Progenitor cell of endocrine pancreas (in vitro differentiated cells): ENCODE data around the gene FZD4. TPM values are rescaled to one million over a fixed set of nuclear protein-coding genes. Genes with fewer than 3 reads are reported as not detected.

Experiments used
- DNase-seq: peaks from one replicate; pipeline ENCODE4 v3.0.0; 2021; ENCODE audit warnings: low spot score; ENCODE audit not compliant: unreplicated experiment
- H3K27ac Mint-ChIP-seq: 2 replicates; pipeline ENCODE4 v1.8.0; 2021; ENCODE audit warnings: mild to moderate bottlenecking, moderate library complexity, mixed read lengths
- H3K27me3 Mint-ChIP-seq: 2 replicates; pipeline ENCODE4 v1.8.0; 2021; ENCODE audit warnings: mixed read lengths
- H3K36me3 Mint-ChIP-seq: 2 replicates; pipeline ENCODE4 v1.8.0; 2022; ENCODE audit warnings: mixed read lengths; ENCODE audit not compliant: insufficient read depth
- H3K4me1 Mint-ChIP-seq: 2 replicates; pipeline ENCODE4 v1.8.0; 2021; ENCODE audit warnings: low read depth, mixed read lengths
- H3K4me3 Mint-ChIP-seq: 2 replicates; pipeline ENCODE4 v1.8.0; 2021; ENCODE audit warnings: low read depth, mild to moderate bottlenecking, moderate library complexity, mixed read lengths
- H3K9me3 Mint-ChIP-seq: 2 replicates; pipeline ENCODE4 v1.8.0; 2021; ENCODE audit warnings: low read depth, mixed read lengths
- CTCF ChIP-seq: fragments of 200-600 bp; sonication (generic); IDR thresholded peaks from one replicate; pipeline ENCODE4 v1.5.0; 2021; ENCODE audit warnings: antibody characterized with exemption, mild to moderate bottlenecking; ENCODE audit not compliant: unreplicated experiment
- total RNA-seq: library from RNA; stranded (reverse); gene quantifications from 2 replicates; pipeline ENCODE4 v1.2.1, GENCODE V29; 2021

Gene FZD4
- total RNA-seq, 1 donor from 2014 or later = 9.3 TPM

- H3K4me3 Mint-ChIP-seq = no peak overlapping the region
- H3K4me1 Mint-ChIP-seq = no peaks in the 10 kb centered on the region
- no peaks in the 10 kb centered on the region for H3K27me3 Mint-ChIP-seq
- DNase-seq = no peak
- H3K9me3 Mint-ChIP-seq = peaks cover 14% of the 10 kb centered on the region
- H3K36me3 Mint-ChIP-seq = peaks cover 3% of the 10 kb centered on the region
- TF ChIP-seq CTCF = no peak
- no peak overlapping the region for H3K27ac Mint-ChIP-seq
Observed at GRCh38 chr11:86910592-86910991, 44.6 kb downstream of the FZD4 start.

GRCh38 chr11:86906198-86906597 lies 49.0 kb downstream of the FZD4 start:
- DNase-seq = no peak
- no peak for TF ChIP-seq CTCF
- Mint-ChIP-seq H3K9me3 (no peaks in the 10 kb centered on the region), H3K4me3 (no peak overlapping the region), H3K36me3 (no peaks in the 10 kb centered on the region), H3K27ac (no peak overlapping the region), H3K27me3 (no peaks in the 10 kb centered on the region), H3K4me1 (peaks cover 6% of the 10 kb centered on the region)

GRCh38 chr11:86905252-86905651 lies 49.9 kb downstream of the FZD4 start:
- H3K27me3 Mint-ChIP-seq = no peaks in the 10 kb centered on the region
- peaks cover 6% of the 10 kb centered on the region for H3K4me1 Mint-ChIP-seq
- H3K9me3 Mint-ChIP-seq = no peaks in the 10 kb centered on the region
- no peaks in the 10 kb centered on the region for H3K36me3 Mint-ChIP-seq
- no peak for TF ChIP-seq CTCF
- DNase-seq = no peak
- no peak overlapping the region for H3K27ac Mint-ChIP-seq
- no peak overlapping the region for H3K4me3 Mint-ChIP-seq

GRCh38 chr11:86904001-86904400 lies 51.2 kb downstream of the FZD4 start:
- Mint-ChIP-seq H3K27ac (no peak overlapping the region), H3K9me3 (no peaks in the 10 kb centered on the region), H3K4me3 (no peak overlapping the region), H3K4me1 (peaks cover 6% of the 10 kb centered on the region), H3K36me3 (no peaks in the 10 kb centered on the region), H3K27me3 (no peaks in the 10 kb centered on the region)
- no peak for DNase-seq
- no peak for TF ChIP-seq CTCF

GRCh38 chr11:86902345-86902744 lies 52.9 kb downstream of the FZD4 start:
- Mint-ChIP-seq H3K4me1 (peaks cover 6% of the 10 kb centered on the region), H3K36me3 (no peaks in the 10 kb centered on the region), H3K27me3 (no peaks in the 10 kb centered on the region), H3K4me3 (no peak overlapping the region), H3K9me3 (no peaks in the 10 kb centered on the region), H3K27ac (no peak overlapping the region)
- DNase-seq = no peak
- no peak for TF ChIP-seq CTCF
